HG02623 (cell line): ENCODE measurements around the gene CCDC18.
"Not testable (repeated sequence)": the region's sequence is repeated elsewhere in the genome, so short reads cannot be mapped to it uniquely, and the experiment has no call there.

Experiments
- ATAC-seq: cut with Tn5 transposase; IDR thresholded peaks from one replicate; pipeline ENCODE4 v1.9.1; 2021; ENCODE audit warnings: moderate library complexity; ENCODE audit not compliant: unreplicated experiment

The CCDC18 gene

DNA sequence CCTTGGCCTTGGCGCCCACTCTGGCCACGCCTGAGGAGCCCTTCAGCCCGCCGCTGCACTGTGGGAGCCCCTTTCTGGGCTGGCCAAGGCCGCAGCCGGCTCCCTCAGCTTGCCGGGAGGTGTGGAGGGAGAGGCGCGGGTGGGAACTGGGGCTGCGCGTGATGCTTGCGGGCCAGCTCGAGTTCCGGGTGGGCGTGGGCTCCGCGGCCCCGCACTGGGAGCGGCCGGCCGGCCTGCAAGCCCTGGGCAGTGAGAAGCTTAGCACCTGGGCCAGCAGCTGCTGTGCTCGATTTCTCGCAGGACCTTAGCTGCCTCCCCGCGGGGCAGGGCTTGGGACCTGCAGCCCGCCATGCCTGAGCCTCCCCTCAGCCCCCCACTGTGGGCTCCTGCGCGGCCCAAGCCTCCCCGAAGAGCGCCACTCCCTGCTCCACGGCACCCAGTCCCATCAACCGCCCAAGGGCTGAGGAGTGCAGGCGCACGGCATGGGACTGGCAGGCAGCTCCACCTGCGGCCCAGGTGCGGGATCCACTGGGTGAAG lies 10.3 kb upstream of the CCDC18 start:
- ATAC-seq, result not testable (repeated sequence)

DNA sequence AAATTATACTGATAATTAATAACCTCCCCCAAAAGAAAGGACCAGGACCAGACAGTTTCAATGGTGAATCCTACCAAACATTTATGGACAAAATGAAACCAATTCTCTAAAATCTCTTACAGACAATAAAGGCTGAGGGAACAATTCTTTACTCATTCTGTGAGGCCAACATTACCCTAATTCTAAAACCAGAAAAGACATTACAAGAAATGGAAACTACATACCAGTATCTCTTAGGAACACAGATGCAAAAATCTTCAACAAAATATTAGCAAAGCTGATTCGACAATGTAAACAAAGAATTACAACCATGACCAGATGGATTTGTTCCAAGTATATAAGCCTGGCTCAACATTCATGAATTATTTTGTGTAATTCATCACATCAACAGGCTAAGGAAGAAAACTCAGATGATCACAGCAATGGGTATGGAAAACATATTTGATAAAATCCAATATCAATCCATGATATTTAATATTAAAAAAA lies 8.9 kb upstream of the CCDC18 start:
- no peak for ATAC-seq

DNA sequence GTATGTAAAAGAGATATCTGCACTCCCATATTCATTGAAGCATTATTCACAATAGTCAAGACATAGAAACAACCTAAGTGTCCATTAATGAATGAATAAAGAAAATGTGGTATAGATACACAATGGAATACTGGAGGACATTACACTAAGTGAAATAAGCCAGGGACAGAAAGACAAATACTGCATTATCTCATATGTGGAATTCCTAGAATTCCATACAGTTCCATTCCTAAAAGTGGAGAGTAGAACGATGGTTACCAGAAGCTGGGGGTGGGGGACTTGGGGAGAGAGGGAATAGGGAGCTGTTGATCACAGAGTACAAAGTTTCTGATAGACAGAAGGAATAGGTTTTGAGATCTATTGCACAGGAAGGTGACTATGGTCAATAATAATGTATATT lies 7.7 kb upstream of the CCDC18 start:
- no peak for ATAC-seq

DNA sequence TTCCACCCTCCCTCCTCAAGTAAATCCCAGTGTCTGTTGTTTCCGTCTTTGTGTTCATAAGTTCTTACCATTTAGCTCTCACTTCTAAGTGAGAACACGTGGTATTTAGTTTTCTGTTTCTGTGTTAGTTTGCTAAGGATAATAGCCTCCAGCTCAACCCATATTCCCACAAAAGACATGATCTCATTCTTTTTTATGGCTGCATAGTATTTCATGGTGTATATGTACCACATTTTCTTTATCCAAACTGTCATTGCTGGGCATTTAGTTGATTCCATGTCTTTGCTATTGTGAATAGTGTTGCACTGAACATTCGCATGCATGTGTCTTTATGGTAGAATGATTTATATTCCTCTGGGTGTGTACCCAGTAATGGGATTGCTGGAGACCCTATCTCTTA lies 5.9 kb upstream of the CCDC18 start:
- ATAC-seq, result not testable (repeated sequence)

DNA sequence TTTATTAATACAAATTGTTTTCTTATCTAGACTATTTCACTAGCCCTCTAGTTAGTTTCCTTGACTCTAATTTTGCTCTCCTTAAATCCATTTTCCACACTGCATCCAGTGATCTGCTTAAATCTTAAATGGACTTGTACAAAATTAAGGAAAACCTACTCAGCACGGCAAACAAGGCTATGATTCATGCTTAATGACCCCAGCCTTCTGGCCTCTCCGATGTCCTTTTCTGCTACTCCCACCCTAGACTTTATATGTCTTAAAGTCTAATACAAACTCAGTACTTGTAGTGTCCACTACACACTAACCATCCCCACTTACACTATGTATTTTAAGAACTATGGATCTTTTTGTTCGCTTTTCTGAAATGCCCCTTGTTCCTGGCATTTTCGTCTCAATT lies 2.5 kb upstream of the CCDC18 start:
- no peak for ATAC-seq

DNA sequence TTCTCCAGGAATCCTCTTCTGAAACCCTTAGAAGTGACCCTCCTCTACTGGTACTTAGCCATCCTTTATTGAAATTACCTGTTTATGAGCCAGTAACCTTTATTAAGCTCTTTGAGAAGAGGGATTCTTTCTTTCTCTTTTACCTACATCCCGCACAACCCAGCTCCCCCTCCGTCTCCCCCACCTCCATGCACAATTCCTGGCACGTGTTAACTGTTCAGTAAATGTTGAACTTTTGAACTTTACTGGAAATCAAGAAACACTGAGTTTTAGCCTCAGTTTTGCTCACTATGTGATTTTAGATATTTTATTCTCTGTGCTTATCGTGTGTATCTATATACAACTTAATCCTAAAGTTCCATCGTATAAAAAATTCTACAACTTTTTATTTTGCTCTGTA lies 2.1 kb upstream of the CCDC18 start:
- ATAC-seq, result no peak

DNA sequence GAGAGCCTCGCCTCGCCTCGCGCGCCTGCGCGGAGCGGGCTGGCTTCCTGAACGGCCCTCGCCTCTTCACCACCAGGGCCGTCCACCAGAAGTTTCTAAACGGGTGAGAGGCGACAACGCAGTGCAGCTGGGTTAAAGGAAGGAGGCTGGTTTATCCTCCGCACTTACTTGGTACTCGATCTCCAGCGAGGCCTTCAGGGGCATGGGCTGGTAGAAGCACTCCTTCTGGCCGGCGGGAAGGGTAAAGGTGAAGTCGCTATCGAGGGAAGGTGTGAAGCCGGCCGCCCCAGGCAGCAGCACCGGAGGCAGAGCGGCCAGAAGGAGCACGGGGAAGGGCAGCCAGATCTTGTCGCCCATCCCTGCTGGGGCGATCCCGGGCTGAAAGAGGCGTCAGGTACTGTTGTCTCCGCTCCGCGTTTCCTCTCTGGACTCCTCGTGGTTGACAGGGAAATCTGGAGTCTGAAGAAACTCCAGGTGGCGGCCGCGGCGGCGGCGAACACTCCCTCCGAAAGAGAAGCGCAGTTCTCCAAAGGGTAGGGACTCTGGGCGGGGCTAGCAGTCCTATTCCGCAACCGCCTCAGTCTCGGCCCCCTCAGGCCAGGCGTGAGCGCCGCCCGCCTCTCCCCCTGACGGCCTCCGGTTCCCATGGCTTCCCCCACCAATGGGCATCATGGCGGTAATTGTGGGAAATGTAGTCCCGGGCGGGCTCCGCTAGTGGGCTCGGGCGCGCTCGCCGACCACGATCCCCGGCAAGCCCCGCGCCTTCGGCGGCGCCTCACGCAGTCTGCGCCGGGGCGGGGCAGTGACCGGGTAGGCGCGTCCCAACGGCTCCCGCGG lies 420 bp upstream of the CCDC18 start, which contains the start of gene TMED5:
TMED5 (minus strand) TSS at position 528 of the 837 bp plus-strand sequence; CDS start at position 357, 171 bp downstream.
- ATAC-seq, result peak; percentile 86

DNA sequence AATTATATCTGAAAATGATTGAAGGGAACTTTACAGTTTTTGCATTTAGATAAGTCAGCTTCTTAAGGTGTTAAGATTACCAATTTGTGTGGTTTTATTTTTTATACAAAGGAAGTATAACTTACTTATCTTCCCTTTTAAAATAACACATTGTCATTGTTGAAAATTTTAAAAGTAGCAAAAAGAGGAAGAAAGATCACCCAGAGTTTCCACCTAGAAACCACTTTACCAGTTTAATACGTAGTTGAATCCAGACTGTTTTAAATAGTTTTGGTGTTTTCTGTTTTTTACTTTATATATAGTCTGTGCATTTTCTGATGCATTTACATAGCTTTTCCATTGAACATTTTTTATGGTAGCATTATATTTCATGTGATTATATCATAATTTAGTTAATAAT lies 6.1 kb downstream of the CCDC18 start:
- no peak for ATAC-seq

DNA sequence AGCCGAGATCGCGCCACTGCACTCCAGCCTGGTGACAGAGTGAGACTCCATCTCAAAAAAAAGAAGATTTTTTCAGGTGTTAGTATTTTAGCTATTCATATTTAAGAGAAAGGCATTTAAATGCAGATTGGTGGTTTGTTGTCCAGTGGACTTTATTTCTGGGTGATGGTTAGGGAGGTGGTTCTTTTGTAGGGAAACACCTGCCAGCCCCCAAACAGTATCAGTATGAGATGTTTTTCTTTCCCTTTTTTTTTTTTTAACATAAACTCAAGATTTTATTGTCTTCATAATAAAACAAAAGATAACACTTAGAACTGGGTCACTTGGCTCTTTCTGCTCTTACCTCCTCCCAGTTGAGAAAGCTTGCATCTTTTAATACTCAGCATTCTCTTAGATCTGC lies 9.9 kb downstream of the CCDC18 start:
- ATAC-seq, result no peak

DNA sequence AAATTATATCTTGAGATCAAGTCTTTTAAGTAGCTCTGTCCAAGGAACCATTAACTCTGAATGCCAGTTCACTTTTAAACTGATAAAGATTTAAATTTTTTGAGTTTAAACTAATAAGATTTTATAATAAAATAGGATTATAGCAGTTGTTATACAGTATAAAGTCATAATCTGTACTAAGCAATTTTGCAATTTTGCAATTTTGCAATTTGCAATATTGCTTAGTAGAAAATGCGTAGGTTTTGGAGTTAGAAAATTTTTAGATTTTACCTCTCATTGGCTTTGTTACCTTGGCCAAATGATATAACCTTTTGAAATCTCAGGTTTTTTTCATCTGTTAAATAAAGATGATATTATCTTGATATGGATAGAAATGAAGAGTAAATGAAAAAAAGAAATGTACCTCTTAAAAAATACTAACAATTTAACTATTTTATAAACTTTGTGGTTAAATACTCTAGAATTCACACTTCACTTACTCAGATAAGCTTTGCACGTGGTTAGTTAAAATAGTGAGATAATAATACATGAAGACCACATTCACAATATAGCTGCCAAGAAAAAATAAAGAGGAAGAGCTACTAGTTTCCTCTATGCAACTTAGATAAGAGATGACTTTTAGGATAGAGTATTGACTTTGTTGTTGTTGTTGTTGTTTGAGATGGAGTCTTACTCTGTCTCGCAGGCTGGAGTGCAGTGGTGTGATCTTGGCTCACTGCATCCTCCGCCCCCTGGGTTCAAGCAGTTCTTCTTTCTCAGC lies 13.9 kb downstream of the CCDC18 start:
- ATAC-seq, result no peak

DNA sequence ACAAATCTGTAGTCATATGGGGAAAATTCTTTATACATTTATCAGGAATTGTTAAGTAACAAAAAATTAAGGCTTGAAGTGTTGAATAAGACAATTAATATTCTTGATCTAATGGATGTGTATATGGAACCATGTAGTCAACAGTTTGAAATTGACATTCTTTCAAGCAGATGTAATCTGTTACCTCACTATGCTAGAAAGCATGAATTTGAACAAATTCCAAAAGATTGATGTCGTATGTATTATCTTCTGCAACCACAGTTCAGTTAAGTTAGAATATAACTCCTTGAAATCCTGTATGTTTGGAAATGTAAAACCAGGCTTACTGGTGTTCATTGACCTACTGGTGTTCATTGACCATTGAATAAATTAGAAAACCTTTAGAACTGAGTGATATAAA lies 16.1 kb downstream of the CCDC18 start:
- ATAC-seq, result no peak

DNA sequence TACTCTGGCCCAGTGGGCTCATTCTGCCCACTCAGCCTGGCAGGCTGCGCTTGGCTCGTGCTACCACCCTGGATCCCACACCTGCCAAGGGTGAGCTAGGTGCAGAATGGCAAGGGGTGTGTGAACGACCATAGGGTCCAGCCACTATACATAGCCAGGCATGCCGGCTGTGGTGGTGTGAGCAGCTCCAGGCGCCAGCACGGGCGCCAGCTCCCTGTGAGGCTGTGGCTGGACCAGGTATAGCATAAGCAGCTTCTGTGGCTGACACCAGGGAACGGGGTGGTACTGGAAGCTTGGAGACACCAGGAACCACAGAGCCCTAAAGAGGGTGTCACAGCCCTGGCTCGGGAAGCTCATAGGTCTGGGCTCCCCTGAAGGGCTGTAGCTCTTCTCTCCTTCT lies 18.6 kb downstream of the CCDC18 start:
- ATAC-seq, result no peak

DNA sequence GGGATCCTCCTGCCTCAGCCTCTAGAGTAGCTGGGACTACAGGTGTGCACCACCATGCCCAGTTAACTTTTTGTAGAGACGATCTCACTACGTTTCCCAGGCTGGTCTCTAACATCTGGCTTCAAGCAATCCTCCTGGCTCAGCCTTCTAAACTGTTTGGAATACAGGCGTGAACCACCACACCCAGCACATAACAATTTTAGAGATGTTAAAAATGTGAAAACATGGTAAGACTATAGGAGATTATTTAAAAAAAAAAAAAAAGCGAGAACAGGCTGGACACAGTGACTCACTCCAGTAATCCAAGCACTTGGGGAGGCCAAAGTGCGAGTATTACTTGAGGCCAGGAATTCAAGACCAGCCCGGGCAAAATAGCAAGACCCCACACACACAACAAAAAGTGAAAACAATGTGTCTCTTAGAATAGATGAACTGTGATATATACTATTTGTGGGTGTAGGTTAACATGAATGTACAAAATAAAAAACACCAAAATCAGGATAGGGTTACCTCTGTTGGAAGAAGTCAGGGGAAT lies 19.6 kb downstream of the CCDC18 start:
- no peak for ATAC-seq

DNA sequence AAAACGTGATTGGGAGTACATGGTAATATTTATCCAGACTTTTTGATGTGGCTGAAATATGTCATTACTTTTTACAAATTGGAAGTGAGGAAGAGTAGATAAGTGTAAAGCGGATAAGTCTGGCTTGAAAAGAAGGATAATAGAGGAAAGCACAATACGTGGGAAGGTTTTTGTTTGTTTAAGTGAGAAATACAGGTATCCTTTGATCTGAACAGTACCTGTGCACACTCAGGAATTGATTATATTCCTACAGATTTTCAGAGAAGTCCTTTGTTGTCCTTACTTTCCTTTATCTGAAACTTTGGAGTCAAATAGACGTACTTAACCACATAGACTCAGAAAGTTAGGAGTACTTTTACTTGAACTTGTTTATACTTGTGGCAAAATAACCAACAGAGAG lies 20.2 kb downstream of the CCDC18 start:
- no peak for ATAC-seq

DNA sequence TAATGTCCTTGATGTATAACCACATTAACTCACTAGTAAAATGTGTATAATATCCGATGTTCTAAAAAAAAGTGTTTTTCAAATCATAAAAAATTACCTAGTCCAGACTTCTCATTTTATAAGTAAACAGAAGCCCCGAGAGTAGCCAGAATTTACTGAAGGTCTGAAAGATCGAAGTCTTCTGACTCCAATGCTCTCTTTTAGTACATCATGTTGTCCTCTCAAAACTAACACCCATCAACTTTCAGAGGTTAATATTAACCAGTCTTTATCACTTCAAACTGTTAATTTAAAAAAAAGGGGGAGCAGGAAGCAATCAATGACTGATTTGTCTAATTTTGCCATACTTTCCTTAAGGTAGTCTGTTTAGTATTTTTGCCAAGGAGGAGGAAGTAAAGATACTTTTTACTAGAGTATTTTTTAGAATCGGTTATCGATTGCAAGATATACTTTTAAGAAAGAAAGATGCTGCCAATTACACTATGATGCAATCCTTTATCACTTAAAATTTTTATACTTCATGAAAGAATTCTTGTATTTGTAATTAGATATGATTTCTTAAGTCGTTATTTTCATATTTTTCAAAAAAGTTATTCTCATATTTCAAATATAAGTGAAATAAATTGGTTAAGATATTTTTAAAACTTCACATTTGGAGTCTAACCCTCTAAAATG lies 25.5 kb downstream of the CCDC18 start:
- ATAC-seq, result no peak

DNA sequence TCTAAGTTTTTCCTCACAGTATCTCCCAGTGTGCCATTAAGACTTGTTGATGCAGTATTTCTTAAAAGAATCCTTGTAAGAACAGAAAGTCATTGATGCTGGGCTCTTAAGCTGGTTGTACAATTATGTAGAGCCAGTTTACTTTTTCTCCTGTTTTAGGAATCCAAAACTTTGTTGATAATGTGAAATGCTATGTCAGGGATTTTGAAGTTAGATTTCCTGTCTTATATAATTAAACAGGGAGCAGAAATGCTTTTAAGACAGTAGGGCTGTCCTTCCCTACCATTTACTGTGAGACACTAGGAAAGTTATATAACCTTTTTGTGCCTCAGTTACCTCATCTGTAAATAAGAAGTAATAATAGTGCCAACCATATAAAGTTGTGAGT lies 26.0 kb downstream of the CCDC18 start:
- no peak for ATAC-seq

DNA sequence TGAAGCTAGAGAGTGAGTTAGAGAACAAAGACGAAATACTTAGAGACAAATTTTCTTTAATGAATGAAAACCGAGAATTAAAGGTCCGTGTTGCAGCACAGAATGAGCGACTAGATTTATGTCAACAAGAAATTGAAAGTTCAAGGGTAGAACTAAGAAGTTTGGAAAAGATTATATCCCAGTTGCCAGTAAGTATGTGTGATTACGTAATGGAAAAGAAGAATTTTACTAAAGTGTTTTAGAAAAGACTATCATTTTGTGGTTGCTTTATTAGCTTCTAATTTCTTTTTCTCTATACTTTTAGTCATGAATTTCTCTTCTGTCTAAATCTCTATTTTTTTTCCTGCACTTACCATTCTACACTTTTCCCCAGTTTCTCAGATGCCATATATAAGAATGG lies 26.7 kb downstream of the CCDC18 start:
- ATAC-seq, result no peak

DNA sequence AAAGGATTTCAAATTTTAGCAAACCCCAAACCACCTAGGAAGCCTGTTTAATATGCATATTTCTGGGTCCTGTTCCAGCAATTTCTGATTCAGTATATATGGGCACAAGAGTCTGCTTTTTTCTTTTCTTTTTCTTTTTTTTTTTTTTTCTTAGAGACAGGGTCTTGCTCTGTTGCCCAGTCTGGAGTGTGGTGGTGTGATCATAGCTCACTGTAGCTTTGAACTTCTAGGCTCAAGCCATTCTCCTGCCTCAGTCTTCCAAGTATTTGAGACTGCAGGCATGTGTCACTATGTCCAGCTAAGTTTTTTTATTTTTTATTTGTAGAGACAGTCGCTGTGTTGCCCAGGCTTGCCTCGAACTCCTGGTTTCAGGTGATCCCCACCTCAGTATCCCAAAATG lies 34.8 kb downstream of the CCDC18 start:
- ATAC-seq, result no peak

DNA sequence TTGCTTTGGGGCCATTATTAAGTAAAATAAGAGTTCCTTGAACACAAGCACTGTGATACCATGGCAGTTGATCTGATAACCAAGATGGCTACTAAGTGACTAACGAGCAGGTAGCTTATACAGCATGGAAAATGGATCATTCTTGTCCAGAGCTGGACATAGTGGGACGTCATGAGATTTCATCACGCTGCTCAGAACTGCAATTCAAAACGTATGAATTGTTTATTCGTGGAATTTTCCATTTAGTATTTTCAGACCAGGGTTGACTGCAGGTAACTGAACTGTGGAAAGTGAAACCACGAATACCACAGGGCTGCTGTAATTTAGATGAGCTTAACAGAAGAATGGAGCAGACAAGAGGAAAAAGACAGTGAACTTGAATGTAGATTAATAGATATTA lies 38.9 kb downstream of the CCDC18 start:
- no peak for ATAC-seq

DNA sequence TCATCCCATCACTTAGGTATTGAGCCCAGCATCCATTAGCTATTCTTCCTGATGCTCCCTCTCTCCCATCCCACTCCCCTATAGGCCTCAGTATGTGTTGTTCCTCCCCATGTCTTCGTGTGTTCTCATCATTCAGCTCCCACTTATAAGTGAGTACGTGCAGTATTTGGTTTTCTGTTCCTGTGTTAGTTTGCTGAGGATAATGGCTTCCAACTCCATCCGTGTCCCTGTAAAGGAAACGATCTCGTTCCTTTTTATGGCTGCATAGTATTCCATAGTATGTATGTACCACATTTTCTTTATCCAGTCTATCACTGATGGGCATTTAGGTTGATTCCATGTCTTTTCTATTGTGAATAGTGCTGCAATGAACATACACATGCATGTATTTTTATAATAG lies 40.2 kb downstream of the CCDC18 start:
- not testable (repeated sequence) for ATAC-seq

DNA sequence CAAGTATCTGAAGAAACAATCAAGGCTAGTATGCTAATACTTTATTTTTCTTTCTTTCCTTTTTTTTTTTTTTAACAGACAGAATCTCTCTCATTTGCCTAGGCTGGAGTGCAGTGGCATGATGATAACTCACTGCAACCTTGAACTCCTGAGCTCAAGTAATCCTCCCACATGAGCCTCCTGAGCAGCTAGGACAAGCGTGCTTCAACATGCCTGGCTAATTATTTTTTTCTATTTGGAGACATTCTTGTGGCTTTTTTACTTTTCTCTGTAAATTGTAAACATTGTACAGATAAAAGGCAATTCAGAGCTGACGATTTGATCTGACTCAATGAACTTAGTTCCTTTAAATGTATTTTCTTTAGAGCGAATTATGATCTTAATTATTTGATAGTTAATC lies 41.4 kb downstream of the CCDC18 start:
- no peak for ATAC-seq
